ENCODE data around the gene PEX26.
"Not testable (repeated sequence)": the region's sequence is repeated elsewhere in the genome, so short reads cannot be mapped to it uniquely, and the experiment has no call there.

PEX26 gene

DNA sequence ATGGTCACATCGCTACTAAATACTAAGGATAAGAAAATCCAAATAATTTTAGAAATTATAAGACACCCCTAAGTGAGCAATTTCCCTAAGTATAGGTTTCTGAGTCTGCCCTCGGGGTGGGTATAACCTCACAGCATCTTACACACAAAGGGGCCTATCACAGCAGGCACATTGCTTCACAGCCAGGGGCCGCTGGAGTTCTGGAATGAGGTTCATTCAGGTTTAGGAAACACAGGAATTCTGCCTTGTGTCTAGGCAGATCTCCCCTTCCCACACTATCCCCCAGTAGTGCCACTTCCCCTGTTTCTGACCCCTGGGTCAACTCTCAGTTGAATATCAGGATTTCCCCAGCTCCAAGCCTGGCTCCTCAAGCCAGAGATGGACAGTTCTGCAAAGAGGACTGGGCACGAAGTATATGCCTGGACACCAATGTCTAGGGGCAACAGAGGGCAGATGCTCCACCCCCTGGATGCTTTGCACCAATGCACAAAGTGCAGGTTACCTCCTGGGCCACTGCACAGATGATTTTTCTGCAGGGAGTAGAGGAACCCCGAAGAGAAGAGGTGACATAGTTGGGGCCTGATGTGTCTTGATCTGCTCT is 44.3 kb downstream of the PEX26 start:
- H3K4ac ChIP-seq (ENCODE audit: low read depth in 1 of 2, low read length in 2 of 2) = no peak overlapping the region
- H3K27ac ChIP-seq (ENCODE audit: low read length, poor library complexity, severe bottlenecking) = no peak overlapping the region
- no peaks in the 10 kb centered on the region for H3K9me3 ChIP-seq (ENCODE audit: control insufficient read depth, low read length)
- H4K91ac ChIP-seq (ENCODE audit: low read length) = no peak overlapping the region
- no peak overlapping the region for H3K23ac ChIP-seq (ENCODE audit: low read length in 2 of 2)
- 74% methylated on average over 5 of the region's 5 CpGs for WGBS
- DNase-seq = no peak
- peaks cover 4% of the 10 kb centered on the region in 2 experiments for H3K27me3 ChIP-seq (ENCODE audit: control insufficient read depth in 1 of 2, insufficient read depth in 1 of 2, low read length in 2 of 2)
- no peak overlapping the region for H2AK5ac ChIP-seq (ENCODE audit: low read length, severe bottlenecking)
- H3K9ac ChIP-seq (ENCODE audit: low read length) = no peak overlapping the region
- H3K4me1 ChIP-seq (ENCODE audit: control insufficient read depth, insufficient read depth, low read depth, low read length) = peaks cover 3% of the 10 kb centered on the region
- H2BK12ac ChIP-seq (ENCODE audit: low read length in 2 of 2) = no peak overlapping the region
- no peak overlapping the region for H3K18ac ChIP-seq (ENCODE audit: low read depth in 1 of 2, low read length in 2 of 2)
- no peak overlapping the region for H4K8ac ChIP-seq (ENCODE audit: low read length)
- no peak overlapping the region for H3K4me2 ChIP-seq (ENCODE audit: low read length, poor library complexity, severe bottlenecking)
- no peak overlapping the region for H2BK120ac ChIP-seq (ENCODE audit: low read depth, low read length)
- H3K4me3 ChIP-seq (ENCODE audit: insufficient read depth in 1 of 2, low read depth in 1 of 2, low read length in 2 of 2) = no peak overlapping the region
- no peak overlapping the region for H2AFZ ChIP-seq (ENCODE audit: low read depth, low read length)
- no peak overlapping the region for H3K14ac ChIP-seq (ENCODE audit: low read length in 2 of 2)
- H2BK15ac ChIP-seq (ENCODE audit: low read depth, poor library complexity, severe bottlenecking) = no peak overlapping the region
- peaks cover 3 to 7% of the 10 kb centered on the region in 2 experiments for H3K36me3 ChIP-seq (ENCODE audit: control insufficient read depth in 1 of 2, insufficient read depth in 2 of 2, low read depth in 1 of 2, low read length in 2 of 2)
- H2BK5ac ChIP-seq (ENCODE audit: low read depth, low read length, poor library complexity, severe bottlenecking) = no peak overlapping the region
- H3K79me1 ChIP-seq (replicated peaks; ENCODE audit: low read length, poor library complexity, severe bottlenecking) = no peaks in the 10 kb centered on the region

DNA sequence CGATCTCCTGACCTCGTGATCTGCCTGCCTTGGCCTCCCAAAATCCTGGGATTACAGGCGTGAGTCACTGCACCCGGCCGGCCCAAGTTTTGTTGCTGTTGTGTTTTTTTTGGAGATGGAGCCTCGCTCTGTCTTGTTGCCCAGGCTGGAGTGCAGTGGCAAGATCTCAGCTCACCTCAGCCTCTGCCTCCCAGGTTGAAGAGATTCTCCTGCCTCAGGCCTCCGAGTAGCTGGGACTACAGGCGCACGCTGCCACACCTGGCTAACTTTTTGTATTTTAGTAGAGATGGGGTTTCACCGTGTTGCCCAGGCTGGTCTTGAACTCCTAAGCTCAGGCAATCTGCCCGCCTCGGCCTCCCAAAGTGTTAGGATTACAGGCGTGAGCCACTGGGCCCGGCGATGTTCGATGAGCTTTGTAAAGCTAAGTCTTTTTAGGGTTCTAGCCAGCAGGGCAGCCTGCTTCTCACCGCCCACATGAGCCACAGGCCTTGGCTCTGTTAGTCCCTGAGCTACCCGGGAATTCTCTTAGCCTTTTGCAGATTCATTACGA is 45.8 kb downstream of the PEX26 start:
- not testable (repeated sequence) for H3K27me3 ChIP-seq (ENCODE audit: control insufficient read depth in 1 of 2, insufficient read depth in 1 of 2, low read length in 2 of 2); H2AK5ac ChIP-seq (ENCODE audit: low read length, severe bottlenecking); H3K4me1 ChIP-seq (ENCODE audit: control insufficient read depth, insufficient read depth, low read depth, low read length); H3K36me3 ChIP-seq (ENCODE audit: control insufficient read depth in 1 of 2, insufficient read depth in 2 of 2, low read depth in 1 of 2, low read length in 2 of 2); H2BK120ac ChIP-seq (ENCODE audit: low read depth, low read length); H2BK12ac ChIP-seq (ENCODE audit: low read length in 2 of 2); H4K8ac ChIP-seq (ENCODE audit: low read length); H3K27ac ChIP-seq (ENCODE audit: low read length, poor library complexity, severe bottlenecking); H3K9ac ChIP-seq (ENCODE audit: low read length); H3K4ac ChIP-seq (ENCODE audit: low read depth in 1 of 2, low read length in 2 of 2); H2BK5ac ChIP-seq (ENCODE audit: low read depth, low read length, poor library complexity, severe bottlenecking); H3K14ac ChIP-seq (ENCODE audit: low read length in 2 of 2); H3K9me3 ChIP-seq (ENCODE audit: control insufficient read depth, low read length); H4K91ac ChIP-seq (ENCODE audit: low read length); H2AFZ ChIP-seq (ENCODE audit: low read depth, low read length); DNase-seq; H3K4me2 ChIP-seq (ENCODE audit: low read length, poor library complexity, severe bottlenecking); H3K79me1 ChIP-seq (replicated peaks; ENCODE audit: low read length, poor library complexity, severe bottlenecking); H3K4me3 ChIP-seq (ENCODE audit: insufficient read depth in 1 of 2, low read depth in 1 of 2, low read length in 2 of 2); H3K18ac ChIP-seq (ENCODE audit: low read depth in 1 of 2, low read length in 2 of 2); H3K23ac ChIP-seq (ENCODE audit: low read length in 2 of 2); H2BK15ac ChIP-seq (ENCODE audit: low read depth, poor library complexity, severe bottlenecking)
- 93% methylated on average over 19 of the region's 19 CpGs for WGBS

DNA sequence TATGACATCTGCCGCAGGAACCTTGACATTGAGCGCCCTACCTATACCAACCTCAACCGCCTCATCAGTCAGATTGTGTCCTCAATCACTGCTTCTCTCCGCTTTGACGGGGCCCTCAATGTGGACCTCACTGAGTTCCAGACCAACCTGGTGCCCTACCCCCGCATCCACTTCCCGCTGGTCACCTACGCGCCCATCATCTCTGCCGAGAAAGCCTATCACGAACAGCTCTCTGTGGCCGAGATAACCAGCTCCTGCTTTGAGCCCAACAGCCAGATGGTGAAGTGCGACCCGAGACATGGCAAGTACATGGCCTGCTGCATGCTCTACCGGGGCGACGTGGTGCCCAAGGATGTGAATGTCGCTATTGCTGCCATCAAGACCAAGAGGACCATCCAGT is 48.8 kb downstream of the PEX26 start:
- Histone ChIP-seq H3K27me3 (ENCODE audit: control insufficient read depth in 1 of 2, insufficient read depth in 1 of 2, low read length in 2 of 2) (no peaks in the 10 kb centered on the region), H2BK120ac (ENCODE audit: low read depth, low read length) (no peak overlapping the region), H3K18ac (ENCODE audit: low read depth in 1 of 2, low read length in 2 of 2) (no peak overlapping the region), H2AFZ (ENCODE audit: low read depth, low read length) (no peak overlapping the region), H3K4me2 (ENCODE audit: low read length, poor library complexity, severe bottlenecking) (no peak overlapping the region), H2AK5ac (ENCODE audit: low read length, severe bottlenecking) (no peak overlapping the region), H4K91ac (ENCODE audit: low read length) (no peak overlapping the region), H3K23ac (ENCODE audit: low read length in 2 of 2) (no peak overlapping the region), H3K14ac (ENCODE audit: low read length in 2 of 2) (no peak overlapping the region), H3K4me1 (ENCODE audit: control insufficient read depth, insufficient read depth, low read depth, low read length) (peaks cover 3% of the 10 kb centered on the region), H3K4ac (ENCODE audit: low read depth in 1 of 2, low read length in 2 of 2) (no peak overlapping the region), H3K27ac (ENCODE audit: low read length, poor library complexity, severe bottlenecking) (no peak overlapping the region), H2BK12ac (ENCODE audit: low read length in 2 of 2) (no peak overlapping the region), H2BK15ac (ENCODE audit: low read depth, poor library complexity, severe bottlenecking) (no peak overlapping the region), H3K9me3 (ENCODE audit: control insufficient read depth, low read length) (no peaks in the 10 kb centered on the region), H3K79me1 (replicated peaks; ENCODE audit: low read length, poor library complexity, severe bottlenecking) (no peaks in the 10 kb centered on the region), H3K4me3 (ENCODE audit: insufficient read depth in 1 of 2, low read depth in 1 of 2, low read length in 2 of 2) (no peak overlapping the region), H3K36me3 (ENCODE audit: control insufficient read depth in 1 of 2, insufficient read depth in 2 of 2, low read depth in 1 of 2, low read length in 2 of 2) (peaks cover 3 to 7% of the 10 kb centered on the region in 2 experiments), H2BK5ac (ENCODE audit: low read depth, low read length, poor library complexity, severe bottlenecking) (no peak overlapping the region), H3K9ac (ENCODE audit: low read length) (no peak overlapping the region), H4K8ac (ENCODE audit: low read length) (no peak overlapping the region)
- DNase-seq = no peak
- 97% methylated on average over 18 of the region's 18 CpGs for WGBS

DNA sequence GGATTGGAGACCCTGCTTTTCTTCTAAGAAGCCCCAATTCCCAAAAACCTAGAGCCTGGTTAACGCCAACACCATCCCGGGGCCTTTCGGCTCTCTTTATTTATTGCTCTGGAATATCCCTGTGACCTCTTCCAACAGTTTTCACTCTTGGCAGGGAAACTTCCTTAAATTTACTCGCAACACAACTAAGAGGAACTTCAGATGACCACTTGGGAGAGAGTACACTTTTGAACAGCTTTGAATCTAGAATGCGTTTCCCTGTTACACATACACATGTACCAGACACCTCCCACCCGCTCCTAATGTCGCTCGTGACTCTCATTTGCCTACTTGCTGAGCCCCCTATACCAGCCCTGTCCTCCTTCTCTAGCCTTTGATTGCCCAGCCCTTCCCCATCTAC is 52.2 kb downstream of the PEX26 start:
- Histone ChIP-seq H4K8ac (ENCODE audit: low read length) (no peak overlapping the region), H3K14ac (ENCODE audit: low read length in 2 of 2) (no peak overlapping the region)
- 96% methylated on average over 8 of the region's 8 CpGs for WGBS

More for the DNA sequence above, 52.2 kb downstream of the PEX26 start:
- no peak overlapping the region for H2AK5ac ChIP-seq (ENCODE audit: low read length, severe bottlenecking)
- H3K79me1 ChIP-seq (replicated peaks; ENCODE audit: low read length, poor library complexity, severe bottlenecking) = no peaks in the 10 kb centered on the region
- H4K91ac ChIP-seq (ENCODE audit: low read length) = no peak overlapping the region
- peaks cover 3 to 7% of the 10 kb centered on the region in 2 experiments for H3K36me3 ChIP-seq (ENCODE audit: control insufficient read depth in 1 of 2, insufficient read depth in 2 of 2, low read depth in 1 of 2, low read length in 2 of 2)
- H3K4ac ChIP-seq (ENCODE audit: low read depth in 1 of 2, low read length in 2 of 2) = no peak overlapping the region
- no peak overlapping the region for H2BK5ac ChIP-seq (ENCODE audit: low read depth, low read length, poor library complexity, severe bottlenecking)
- H3K4me3 ChIP-seq (ENCODE audit: insufficient read depth in 1 of 2, low read depth in 1 of 2, low read length in 2 of 2) = no peak overlapping the region
- H3K4me2 ChIP-seq (ENCODE audit: low read length, poor library complexity, severe bottlenecking) = no peak overlapping the region
- no peak overlapping the region for H3K27ac ChIP-seq (ENCODE audit: low read length, poor library complexity, severe bottlenecking)
- H3K9me3 ChIP-seq (ENCODE audit: control insufficient read depth, low read length) = no peaks in the 10 kb centered on the region
- no peak for DNase-seq
- no peaks in the 10 kb centered on the region for H3K27me3 ChIP-seq (ENCODE audit: control insufficient read depth in 1 of 2, insufficient read depth in 1 of 2, low read length in 2 of 2)
- no peak overlapping the region for H2AFZ ChIP-seq (ENCODE audit: low read depth, low read length)
- H2BK12ac ChIP-seq (ENCODE audit: low read length in 2 of 2) = no peak overlapping the region
- H3K18ac ChIP-seq (ENCODE audit: low read depth in 1 of 2, low read length in 2 of 2) = no peak overlapping the region
- no peak overlapping the region for H3K9ac ChIP-seq (ENCODE audit: low read length)
- H2BK15ac ChIP-seq (ENCODE audit: low read depth, poor library complexity, severe bottlenecking) = no peak overlapping the region
- H2BK120ac ChIP-seq (ENCODE audit: low read depth, low read length) = no peak overlapping the region
- H3K4me1 ChIP-seq (ENCODE audit: control insufficient read depth, insufficient read depth, low read depth, low read length) = no peaks in the 10 kb centered on the region
- no peak overlapping the region for H3K23ac ChIP-seq (ENCODE audit: low read length in 2 of 2)

Measured in mesenchymal stem cell (in vitro differentiated cells and primary cell).